ENCODE measurements around the gene TMEM154.

The TMEM154 gene

DNA sequence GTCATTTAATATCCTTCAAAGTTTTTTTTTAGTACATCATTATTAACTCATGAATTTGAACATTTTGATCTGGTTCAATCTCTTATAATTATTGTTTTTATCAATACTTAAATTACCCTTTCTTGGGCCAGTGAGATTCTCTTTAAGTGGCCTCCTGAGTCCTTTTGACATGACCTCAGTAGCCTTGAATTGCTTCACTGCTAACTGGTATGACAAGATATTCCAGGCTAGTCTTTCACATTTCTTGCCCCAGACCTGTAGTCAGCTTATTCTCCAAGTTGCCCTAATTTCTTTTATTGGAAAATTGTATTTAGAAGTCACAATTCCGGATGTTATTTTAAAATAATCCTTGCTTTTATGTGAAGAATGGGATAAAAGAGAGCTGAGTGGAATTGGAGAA lies 108.5 kb downstream of the TMEM154 start:
- WGBS, 2 experiments: 82 to 84% methylated on average over 1 of the region's 1 CpG
- no peaks in the 10 kb centered on the region for H3K4me1 ChIP-seq (ENCODE audit: control insufficient read depth, insufficient read depth, low read length)
- H3K27me3 ChIP-seq (ENCODE audit: control insufficient read depth, insufficient read depth, low read length, poor library complexity, severe bottlenecking): no peaks in the 10 kb centered on the region
- H3K27ac ChIP-seq (ENCODE audit: insufficient read depth, low read depth, low read length, poor library complexity, severe bottlenecking): no peak overlapping the region
- no peaks in the 10 kb centered on the region for H3K9me3 ChIP-seq (ENCODE audit: control insufficient read depth, low read length)
- no peak overlapping the region for H3K4me3 ChIP-seq (ENCODE audit: insufficient read depth, low read depth, low read length)
- no peaks in the 10 kb centered on the region for H3K36me3 ChIP-seq (ENCODE audit: control insufficient read depth, insufficient read depth, low read length)
